ENCODE measurements around the gene AFMID. TPM values are rescaled to one million over a fixed set of nuclear protein-coding genes. Genes with fewer than 3 reads are reported as not detected.
"Not testable (repeated sequence)": the region's sequence is repeated elsewhere in the genome, so short reads cannot be mapped to it uniquely, and the experiment has no call there.

AFMID gene
- total RNA-seq, 1 donor from 2014 or later: 49.7 TPM

DNA sequence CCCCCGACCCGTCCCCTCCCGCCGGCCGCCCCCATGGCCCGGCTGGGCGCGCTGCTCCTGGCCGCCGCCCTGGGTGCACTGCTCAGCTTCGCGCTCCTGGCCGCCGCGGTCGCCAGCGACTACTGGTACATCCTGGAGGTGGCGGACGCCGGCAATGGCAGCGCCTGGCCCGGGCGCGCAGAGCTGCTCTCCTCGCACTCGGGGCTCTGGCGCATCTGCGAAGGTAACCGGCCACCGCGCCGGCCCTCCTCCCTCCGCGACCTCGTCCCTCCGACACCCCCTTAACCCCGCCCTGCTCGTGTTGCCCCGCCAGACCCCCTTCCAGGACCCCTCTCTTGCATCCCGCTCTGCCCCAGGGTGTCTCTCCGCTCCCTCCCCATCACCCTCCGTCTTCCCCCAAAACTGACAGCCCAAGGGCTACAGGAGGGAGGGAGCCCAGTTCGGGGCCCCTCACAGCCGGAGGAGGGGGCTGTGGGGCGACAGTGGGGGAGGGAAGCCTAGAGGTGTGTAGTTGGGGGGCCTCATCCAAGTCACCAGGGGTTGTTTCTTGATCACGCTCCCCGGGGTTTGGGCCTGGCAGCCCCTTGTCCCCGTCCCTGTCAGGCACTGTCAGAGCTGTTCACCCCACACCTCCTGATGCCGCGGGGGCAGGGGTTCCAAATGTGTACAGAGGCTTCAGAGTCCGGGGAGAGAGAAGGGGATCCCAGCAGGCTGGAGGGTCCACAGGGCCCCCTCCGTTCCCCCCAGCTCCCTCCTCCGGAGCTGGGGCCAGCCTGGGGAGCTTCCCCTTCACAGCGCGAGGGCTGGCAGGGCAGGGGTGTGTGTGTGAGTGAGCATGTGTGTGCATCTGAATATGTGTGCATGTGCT, 45.1 kb downstream of the AFMID start:
- DNase-seq (ENCODE audit: low read depth): no peak
- Histone ChIP-seq H3K4me3 (ENCODE audit: low read depth, low read length) (no peak overlapping the region), H3K27me3 (ENCODE audit: control insufficient read depth, insufficient read depth, low read length) (peaks cover 28% of the 10 kb centered on the region), H3K36me3 (ENCODE audit: control insufficient read depth, insufficient read depth, low read length) (no peaks in the 10 kb centered on the region)
- TF ChIP-seq, protein P1, sequence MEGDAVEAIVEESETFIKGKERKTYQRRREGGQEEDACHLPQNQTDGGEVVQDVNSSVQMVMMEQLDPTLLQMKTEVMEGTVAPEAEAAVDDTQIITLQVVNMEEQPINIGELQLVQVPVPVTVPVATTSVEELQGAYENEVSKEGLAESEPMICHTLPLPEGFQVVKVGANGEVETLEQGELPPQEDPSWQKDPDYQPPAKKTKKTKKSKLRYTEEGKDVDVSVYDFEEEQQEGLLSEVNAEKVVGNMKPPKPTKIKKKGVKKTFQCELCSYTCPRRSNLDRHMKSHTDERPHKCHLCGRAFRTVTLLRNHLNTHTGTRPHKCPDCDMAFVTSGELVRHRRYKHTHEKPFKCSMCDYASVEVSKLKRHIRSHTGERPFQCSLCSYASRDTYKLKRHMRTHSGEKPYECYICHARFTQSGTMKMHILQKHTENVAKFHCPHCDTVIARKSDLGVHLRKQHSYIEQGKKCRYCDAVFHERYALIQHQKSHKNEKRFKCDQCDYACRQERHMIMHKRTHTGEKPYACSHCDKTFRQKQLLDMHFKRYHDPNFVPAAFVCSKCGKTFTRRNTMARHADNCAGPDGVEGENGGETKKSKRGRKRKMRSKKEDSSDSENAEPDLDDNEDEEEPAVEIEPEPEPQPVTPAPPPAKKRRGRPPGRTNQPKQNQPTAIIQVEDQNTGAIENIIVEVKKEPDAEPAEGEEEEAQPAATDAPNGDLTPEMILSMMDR (IDR thresholded peaks at IDR 0.05; ENCODE audit: insufficient read depth, low read length, poor library complexity, severe bottlenecking): no peak

GRCh38 chr17:78232859-78233173, 45.7 kb downstream of the AFMID start:
- TF ChIP-seq, protein P1 (IDR thresholded peaks at IDR 0.05; ENCODE audit: insufficient read depth, low read length, poor library complexity, severe bottlenecking): no peak
- Histone ChIP-seq H3K27me3 (ENCODE audit: control insufficient read depth, insufficient read depth, low read length) (peaks cover 28% of the 10 kb centered on the region), H3K36me3 (ENCODE audit: control insufficient read depth, insufficient read depth, low read length) (no peaks in the 10 kb centered on the region), H3K4me3 (ENCODE audit: low read depth, low read length) (no peak overlapping the region)
- no peak for DNase-seq (ENCODE audit: low read depth)

DNA sequence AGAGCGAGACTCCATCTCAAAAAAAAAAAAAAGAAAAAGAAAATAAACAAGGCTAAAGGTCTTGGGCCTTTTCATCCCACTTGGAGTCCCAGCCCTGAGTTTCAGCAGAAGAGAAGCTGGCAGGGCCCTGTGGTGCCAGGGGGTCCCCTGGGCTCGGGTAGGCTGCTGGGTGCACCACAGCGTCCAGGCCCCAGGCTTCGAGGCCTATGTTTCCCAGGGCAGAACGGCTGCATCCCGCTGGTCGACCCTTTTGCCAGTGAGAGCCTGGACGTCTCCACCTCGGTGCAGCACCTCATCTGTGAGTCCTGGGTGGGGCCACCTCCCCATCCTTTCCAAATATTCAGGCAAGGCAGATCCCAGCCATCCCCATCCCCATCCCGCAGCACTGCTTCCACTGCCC, 46.5 kb downstream of the AFMID start:
- TF ChIP-seq, protein P1 (IDR thresholded peaks at IDR 0.05; ENCODE audit: insufficient read depth, low read length, poor library complexity, severe bottlenecking): no peak
- no peak overlapping the region for H3K4me3 ChIP-seq (ENCODE audit: low read depth, low read length)
- no peak for DNase-seq (ENCODE audit: low read depth)
- H3K27me3 ChIP-seq (ENCODE audit: control insufficient read depth, insufficient read depth, low read length): peaks cover 29% of the 10 kb centered on the region
- no peaks in the 10 kb centered on the region for H3K36me3 ChIP-seq (ENCODE audit: control insufficient read depth, insufficient read depth, low read length)

- DNase-seq (ENCODE audit: low read depth): no peak
- Histone ChIP-seq H3K27me3 (ENCODE audit: control insufficient read depth, insufficient read depth, low read length) (peaks cover 30% of the 10 kb centered on the region), H3K36me3 (ENCODE audit: control insufficient read depth, insufficient read depth, low read length) (no peaks in the 10 kb centered on the region), H3K4me3 (ENCODE audit: low read depth, low read length) (no peak overlapping the region)
- TF ChIP-seq, protein P1 (IDR thresholded peaks at IDR 0.05; ENCODE audit: insufficient read depth, low read length, poor library complexity, severe bottlenecking): no peak
These were observed 47.2 kb downstream of the AFMID start for GRCh38 chr17:78234261-78234865.

GRCh38 chr17:78235022-78235421, 47.9 kb downstream of the AFMID start:
- H3K4me3 ChIP-seq (ENCODE audit: low read depth, low read length); DNase-seq (ENCODE audit: low read depth); H3K36me3 ChIP-seq (ENCODE audit: control insufficient read depth, insufficient read depth, low read length): not testable (repeated sequence)
- peaks cover 30% of the 10 kb centered on the region for H3K27me3 ChIP-seq (ENCODE audit: control insufficient read depth, insufficient read depth, low read length)

DNA sequence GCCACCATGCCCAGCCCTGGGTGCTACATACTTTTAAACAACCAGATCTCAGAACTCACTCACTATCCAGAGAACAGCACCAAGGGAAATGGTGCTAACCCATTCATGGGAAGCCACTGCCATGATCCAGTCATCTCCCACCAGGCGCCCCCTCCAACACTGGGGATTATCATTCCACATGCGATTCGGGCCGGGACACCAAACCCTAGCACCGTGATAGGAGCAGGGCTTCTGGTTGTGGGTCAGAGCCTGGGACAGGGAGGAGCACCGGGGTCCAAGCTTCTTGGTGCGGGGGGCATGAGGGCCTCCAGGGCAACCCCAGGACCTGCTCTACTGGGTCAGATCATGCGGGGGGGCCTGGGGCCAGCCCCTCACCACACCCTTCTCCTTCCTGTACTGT, 48.7 kb downstream of the AFMID start:
- Histone ChIP-seq H3K36me3 (ENCODE audit: control insufficient read depth, insufficient read depth, low read length) (no peaks in the 10 kb centered on the region), H3K4me3 (ENCODE audit: low read depth, low read length) (no peak overlapping the region), H3K27me3 (ENCODE audit: control insufficient read depth, insufficient read depth, low read length) (peaks cover 23% of the 10 kb centered on the region)
- DNase-seq (ENCODE audit: low read depth): no peak
- TF ChIP-seq, protein P1 (IDR thresholded peaks at IDR 0.05; ENCODE audit: insufficient read depth, low read length, poor library complexity, severe bottlenecking): no peak

Measured in kidney epithelial cell (primary cell).